IPS-18c (cell line): ENCODE results near the gene TRIM58.

ENCODE experiments used
- H3K4me3 ChIP-seq: 2 replicates; pipeline ENCODE4 v1.7.0; 2013; ENCODE audit warnings: low read depth, mild to moderate bottlenecking, low read length, moderate library complexity; ENCODE audit not compliant: insufficient read depth
- H3K9me3 ChIP-seq: one replicate; pipeline ENCODE4 v1.6.1; 2013; ENCODE audit warnings: mild to moderate bottlenecking, low read length, moderate library complexity; ENCODE audit not compliant: control insufficient read depth, insufficient read depth

The TRIM58 gene, protein sequence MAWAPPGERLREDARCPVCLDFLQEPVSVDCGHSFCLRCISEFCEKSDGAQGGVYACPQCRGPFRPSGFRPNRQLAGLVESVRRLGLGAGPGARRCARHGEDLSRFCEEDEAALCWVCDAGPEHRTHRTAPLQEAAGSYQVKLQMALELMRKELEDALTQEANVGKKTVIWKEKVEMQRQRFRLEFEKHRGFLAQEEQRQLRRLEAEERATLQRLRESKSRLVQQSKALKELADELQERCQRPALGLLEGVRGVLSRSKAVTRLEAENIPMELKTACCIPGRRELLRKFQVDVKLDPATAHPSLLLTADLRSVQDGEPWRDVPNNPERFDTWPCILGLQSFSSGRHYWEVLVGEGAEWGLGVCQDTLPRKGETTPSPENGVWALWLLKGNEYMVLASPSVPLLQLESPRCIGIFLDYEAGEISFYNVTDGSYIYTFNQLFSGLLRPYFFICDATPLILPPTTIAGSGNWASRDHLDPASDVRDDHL

DNA sequence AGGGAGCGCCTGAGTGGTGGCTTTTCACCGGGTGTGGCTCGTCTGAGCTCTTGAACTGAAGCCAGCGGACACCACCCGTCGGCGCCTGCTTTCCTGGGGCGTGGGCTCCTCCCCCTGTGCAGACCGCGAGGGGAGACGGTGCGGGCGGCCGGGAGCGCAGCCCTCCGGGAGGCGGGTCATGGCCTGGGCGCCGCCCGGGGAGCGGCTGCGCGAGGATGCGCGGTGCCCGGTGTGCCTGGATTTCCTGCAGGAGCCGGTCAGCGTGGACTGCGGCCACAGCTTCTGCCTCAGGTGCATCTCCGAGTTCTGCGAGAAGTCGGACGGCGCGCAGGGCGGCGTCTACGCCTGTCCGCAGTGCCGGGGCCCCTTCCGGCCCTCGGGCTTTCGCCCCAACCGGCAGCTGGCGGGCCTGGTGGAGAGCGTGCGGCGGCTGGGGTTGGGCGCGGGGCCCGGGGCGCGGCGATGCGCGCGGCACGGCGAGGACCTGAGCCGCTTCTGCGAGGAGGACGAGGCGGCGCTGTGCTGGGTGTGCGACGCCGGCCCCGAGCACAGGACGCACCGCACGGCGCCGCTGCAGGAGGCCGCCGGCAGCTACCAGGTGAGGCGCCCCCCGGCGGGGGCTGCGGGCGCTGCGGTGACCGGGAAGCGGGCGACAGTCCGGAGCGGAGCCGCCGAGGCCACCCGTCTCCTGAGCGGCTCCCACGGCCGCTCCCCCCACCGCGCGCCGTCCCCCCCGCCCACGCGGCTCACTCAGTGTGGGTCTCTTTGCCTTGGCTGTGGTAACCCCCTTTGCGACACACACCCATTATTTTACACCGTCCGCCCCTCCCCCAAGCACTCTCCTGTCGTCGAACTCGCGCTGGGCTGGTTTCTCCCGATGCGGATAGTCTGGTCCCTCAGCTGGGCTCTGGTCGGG lies at the start of gene TRIM58:
TSS of gene TRIM58 (plus strand) at position 119 of the 916 bp plus-strand sequence. CDS start at position 179, 60 bp downstream.
- Histone ChIP-seq H3K4me3 (peak within 1 kb of the TSS; percentile 72), H3K9me3 (peaks cover 6% of the 10 kb centered on the region)

DNA sequence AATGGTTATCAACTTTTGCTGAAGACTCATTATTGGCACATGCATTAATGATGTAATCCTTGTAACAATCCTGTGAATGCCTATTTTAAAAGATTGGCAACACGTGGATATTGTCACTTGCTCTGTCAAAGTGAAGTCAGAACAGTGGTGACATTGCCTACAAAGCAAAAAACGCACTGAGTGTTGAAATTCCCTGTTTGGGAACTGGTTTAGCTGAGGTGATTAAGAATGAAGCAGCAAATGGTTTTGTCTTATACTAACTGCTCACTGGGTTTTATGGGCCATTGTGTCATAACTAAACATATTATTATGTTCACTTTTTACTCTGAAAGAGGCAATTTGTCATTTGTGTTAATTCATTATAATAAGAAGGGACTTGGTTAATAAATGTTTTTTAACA lies 44.4 kb upstream of the TRIM58 start:
- Histone ChIP-seq H3K9me3 (no peaks in the 10 kb centered on the region), H3K4me3 (no peak overlapping the region)

DNA sequence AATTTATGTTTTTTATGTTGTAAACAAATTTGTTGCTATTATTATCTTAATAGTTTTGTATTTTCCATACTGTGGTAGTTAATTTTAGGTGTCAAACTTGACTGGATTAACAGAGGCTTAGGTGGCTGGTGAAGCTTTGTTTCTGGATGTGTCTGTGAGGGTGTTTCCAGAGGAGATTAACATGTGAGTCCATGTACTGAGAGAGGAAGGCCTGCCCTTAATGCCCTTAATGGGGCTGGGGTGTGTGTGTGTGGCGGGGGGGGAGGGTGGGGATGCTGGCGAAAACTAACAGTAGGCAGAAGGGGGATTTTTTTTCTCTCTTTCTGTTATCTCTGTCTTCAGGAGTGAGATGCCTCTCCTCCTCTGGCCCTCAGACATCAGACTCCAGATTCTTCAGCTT lies 34.9 kb upstream of the TRIM58 start:
- H3K4me3 ChIP-seq: no peak overlapping the region
- no peaks in the 10 kb centered on the region for H3K9me3 ChIP-seq

DNA sequence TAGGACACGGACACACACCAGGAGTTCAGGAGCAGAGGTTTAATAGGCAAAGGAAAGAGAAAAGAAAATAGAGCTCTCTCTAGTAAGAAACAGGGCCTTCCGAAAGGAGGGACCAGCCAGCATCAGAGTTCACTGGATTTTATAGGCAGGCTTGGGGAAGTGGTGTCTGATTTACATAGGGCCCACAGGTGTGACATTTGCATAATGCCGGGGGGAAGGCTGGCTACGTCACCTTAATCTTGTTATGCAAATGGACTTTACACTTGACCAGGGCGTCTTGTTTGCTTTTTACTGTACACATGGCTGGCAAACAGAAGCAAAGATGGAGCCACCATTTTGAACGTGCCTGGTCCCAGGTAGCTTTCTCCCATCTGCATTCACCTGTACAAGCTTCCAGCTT lies 33.0 kb upstream of the TRIM58 start, which contains the start of gene OR14A16:
TSS of gene OR14A16 (minus strand) at position 97 of the 400 bp plus-strand sequence. CDS start 8,390 bp downstream, outside the sequence.
- Histone ChIP-seq H3K9me3 (no peaks in the 10 kb centered on the region), H3K4me3 (no peak within 1 kb of the TSS)

DNA sequence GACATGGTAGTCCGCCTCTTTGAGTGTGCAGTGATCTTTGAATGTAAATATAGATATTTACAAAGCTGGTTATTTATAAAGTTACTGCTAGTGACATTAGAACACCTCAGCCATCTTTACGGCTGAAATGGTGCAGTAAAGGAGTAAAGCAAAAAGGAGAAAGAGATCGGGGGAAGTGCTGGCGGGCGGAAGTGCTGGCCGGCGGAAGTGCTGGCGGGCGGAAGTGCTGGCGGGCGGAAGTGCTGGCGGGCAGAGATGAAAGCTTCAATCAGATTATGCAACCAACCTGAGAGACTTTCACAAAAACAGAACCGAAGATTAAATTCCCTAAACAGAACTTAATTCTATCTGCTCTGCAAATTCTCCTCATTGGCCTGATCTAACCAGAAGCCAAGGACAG lies 31.6 kb upstream of the TRIM58 start:
- no peaks in the 10 kb centered on the region for H3K9me3 ChIP-seq

DNA sequence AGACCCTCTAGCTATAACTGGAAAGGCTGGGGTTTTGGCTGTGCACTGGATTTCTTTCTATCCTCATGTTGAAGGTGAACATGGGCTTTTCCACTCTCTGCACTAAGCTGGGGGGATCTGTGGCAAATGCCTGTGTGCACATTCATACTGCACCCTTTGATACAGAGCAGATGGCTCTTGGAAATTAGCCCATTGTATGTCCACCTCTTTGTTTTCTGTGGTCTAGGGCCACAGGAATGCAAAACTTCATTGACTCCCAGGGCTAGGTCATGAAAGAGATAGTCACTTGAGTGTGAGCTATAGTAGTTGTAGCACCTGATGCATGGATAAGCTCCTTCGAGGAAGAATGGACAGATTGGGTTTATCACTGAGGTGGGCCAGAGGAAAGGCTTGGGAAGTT lies 27.3 kb upstream of the TRIM58 start:
- Histone ChIP-seq H3K9me3 (peaks cover 2% of the 10 kb centered on the region), H3K4me3 (no peak overlapping the region)

More for the DNA sequence above, 31.6 kb upstream of the TRIM58 start:
- no peak overlapping the region for H3K4me3 ChIP-seq

DNA sequence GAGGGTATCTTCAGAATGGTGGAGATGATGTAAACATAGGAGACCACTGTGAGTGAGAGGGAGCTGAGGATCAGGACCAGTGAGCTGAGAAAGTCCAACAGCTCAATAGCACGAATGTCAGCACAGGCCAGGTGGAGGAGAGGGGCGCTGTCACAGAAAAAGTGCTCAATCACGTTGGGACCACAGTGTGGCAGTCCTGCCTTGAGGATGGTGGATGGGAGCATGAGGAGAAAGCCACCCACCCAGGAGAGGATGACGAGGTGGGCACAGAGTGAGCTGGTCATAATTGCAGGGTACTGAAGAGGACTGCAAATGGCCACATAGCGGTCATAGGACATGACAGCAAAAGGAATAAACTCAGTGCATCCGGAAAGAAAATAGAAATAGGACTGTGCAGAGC lies 23.4 kb upstream of the TRIM58 start:
- Histone ChIP-seq H3K4me3 (no peak overlapping the region), H3K9me3 (peaks cover 2% of the 10 kb centered on the region)

DNA sequence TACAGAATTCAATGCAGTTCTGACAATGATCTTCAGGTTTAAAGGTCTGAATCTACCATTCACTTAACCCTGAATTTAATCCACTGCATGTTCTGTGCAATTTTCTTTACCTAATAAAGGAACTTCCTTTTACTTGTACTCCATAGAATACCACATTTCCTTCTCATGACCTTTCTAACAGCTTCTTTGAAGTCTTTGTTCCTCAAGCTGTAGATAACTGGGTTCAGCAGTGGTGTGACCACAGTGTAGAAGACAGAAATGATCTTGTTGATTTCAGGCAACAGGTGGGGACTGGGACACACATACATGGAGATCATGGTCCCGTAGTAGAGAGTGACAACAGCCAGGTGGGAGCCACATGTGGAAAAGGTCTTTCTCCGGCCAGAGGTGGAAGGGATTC lies 16.2 kb upstream of the TRIM58 start:
- H3K9me3 ChIP-seq: no peaks in the 10 kb centered on the region
- H3K4me3 ChIP-seq: no peak overlapping the region

DNA sequence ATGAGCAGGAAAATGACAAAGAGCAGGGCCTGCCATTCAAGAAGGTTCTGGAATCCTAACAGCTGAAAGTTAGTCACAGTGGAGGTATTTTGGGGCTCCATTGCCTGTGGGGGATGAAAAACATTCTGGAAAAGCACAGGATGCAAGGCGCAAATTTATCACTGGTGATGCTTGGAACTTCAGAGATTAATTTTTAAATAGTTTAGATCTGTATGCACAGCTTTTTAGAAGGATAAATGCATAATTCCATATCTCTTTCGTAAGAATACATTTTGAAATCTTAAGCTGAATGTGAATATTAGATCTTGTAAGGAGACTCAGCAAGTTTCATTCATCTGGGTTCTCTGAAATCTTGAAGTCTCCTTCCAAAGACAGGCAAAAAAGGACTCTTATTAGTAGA lies 15.2 kb upstream of the TRIM58 start, which contains the start of gene OR11L1:
TSS of gene OR11L1 (minus strand) at position 101 of the 400 bp plus-strand sequence. CDS start at position 101, 0 bp downstream.
- Histone ChIP-seq H3K9me3 (no peaks in the 10 kb centered on the region), H3K4me3 (no peak within 1 kb of the TSS)

DNA sequence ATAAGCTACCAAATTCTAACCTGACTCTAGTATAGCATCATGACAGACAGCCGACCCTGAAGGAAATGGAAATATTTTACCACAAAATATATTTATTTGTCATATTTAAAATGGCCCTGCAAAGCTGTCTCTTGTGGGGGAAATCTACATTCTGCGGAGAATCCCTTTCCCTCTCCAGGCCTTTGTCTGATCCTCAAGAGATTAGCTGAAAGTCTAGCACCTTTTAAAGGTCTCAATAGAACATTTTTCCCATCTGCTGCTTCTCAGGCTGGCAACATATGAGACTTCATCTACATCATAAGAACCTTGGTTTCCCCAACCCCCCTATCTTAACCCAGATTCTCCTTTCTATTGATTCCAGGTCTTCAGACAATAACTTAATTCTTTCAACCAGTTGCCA lies 13.6 kb upstream of the TRIM58 start:
- Histone ChIP-seq H3K4me3 (no peak overlapping the region), H3K9me3 (no peaks in the 10 kb centered on the region)

DNA sequence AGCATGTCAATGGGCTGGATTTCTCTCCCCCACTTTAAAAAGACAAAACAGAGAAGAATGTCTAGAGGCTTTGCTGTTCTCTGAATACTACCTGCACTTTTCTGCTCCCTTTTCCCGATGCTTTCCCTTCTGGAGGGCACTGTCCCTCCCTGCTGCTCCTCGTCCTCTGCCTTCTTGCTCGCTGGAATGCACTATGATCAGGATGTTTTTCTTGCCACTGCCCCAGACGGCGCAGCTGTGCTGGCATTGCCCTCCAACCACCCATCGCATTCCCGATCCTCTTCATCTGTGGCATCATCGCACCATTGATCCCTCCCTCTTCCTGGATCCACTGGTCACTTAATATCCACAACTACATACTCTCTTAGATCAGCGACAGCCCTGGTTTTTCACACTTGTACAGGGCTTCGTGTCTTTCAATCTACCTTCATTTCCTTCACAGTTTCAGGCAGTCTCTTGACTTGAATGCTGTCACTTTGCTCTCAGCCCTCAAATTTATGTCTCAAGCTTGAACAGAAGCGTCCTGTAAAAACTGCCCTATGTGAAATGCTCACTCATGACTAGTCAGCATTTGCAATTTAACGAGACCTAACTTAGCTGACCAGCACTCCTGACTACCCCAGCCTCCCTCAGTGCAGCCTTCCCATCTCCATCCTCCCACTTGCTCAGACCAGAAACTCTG lies 11.8 kb upstream of the TRIM58 start:
- H3K9me3 ChIP-seq: no peaks in the 10 kb centered on the region
- no peak overlapping the region for H3K4me3 ChIP-seq

DNA sequence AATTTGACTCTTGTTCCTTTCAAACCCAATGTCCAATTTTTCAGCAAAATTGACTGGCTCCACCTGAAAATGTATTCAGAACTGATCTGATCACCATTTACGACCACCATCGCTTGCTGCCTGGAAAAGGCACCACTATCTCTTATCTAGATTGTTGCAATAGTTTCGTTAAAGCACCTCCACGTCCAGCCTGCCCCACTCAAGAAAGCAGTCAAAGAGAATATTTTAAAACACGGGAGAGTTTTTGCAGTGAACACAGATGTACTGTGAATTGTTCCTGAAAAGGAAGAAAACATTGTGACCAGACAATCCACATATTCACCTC lies 11.3 kb upstream of the TRIM58 start:
- Histone ChIP-seq H3K4me3 (no peak overlapping the region), H3K9me3 (no peaks in the 10 kb centered on the region)

DNA sequence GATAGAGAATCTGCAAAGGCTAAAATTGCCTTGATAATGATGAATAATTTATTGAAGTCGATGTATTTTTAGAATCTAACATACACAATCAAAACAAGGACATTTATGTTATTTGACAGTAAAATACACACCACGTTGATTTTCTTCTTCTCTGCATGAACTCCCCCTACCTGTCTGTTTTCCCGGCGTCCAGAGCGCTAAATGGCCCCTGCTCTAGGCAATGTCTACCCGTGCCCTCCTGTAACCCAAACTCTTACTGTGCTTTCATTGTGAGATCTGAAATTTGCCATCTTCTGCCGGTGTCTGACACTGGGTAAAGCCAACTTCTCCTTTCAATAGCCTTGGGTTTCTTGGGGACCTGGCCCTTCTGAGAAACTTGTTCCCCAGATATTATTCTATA lies 8.6 kb upstream of the TRIM58 start:
- no peak overlapping the region for H3K4me3 ChIP-seq
- H3K9me3 ChIP-seq: no peaks in the 10 kb centered on the region

DNA sequence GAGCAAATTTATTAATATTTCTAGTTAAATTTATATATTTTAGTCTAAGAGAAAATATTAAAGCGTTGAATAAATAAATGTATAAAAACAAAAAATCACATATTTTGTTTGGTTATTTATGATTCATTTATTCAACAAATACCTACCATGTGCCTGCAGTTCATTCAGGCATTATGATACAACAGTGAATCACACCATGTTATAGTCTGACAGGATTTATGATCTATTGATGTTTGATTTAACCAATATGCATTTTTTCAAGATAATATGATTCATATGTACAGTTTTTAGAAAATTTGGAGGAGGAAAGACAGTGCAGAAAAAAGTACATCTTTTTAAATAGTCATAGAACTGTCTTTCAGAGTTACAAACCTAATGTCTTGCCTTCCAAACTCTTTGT lies 7.4 kb upstream of the TRIM58 start:
- Histone ChIP-seq H3K4me3 (no peak overlapping the region), H3K9me3 (no peaks in the 10 kb centered on the region)

DNA sequence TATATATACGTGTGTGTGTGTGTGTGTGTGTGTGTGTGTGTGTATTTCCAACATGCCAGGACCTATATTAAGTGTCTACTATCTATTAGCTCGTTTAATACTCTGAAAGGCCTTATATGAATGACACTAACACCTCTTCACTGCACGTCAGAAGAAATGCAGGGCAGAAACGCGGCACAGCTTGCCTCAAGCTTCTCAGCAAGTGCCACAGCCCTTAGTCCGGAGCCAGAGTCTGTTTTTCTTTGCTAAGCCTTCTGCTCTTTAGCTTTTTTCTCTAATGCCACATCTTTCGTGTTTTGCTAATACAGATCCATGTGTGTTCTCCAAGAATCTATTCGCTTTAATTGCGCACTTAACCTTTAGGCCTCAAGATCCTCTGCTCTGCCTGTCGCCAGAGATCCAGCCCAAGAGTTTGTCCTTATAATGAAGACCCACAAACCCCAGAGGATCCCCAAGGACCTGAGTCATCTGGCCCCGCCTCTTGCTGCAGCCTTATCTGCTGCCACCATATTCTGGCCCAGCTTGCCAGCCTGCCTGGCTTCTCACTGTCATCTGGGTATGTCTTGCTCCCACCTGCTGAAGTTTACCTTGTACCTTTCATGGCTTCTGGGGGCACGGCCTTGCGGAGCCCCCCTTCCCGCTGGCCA lies 2.0 kb upstream of the TRIM58 start:
- Histone ChIP-seq H3K9me3 (peaks cover 6% of the 10 kb centered on the region), H3K4me3 (no peak overlapping the region)

DNA sequence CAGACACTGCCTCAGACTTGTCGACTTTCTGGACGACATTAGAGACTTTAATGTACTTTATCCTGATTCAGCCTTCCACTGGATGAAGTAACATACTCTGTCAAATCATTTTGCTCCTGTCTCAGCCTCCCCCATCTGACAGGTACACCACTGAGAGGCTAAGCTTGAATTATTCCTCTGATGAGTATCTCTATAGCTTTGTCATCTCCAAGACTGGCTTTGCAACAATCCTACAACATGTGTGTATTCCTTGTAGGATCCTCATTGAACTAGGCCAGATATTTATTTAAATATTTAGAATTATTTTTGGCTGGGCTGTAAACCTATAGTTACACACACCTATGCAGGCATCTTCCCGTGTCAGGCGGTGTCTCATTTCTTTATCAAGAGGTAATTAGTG lies 1.1 kb upstream of the TRIM58 start:
- peaks cover 6% of the 10 kb centered on the region for H3K9me3 ChIP-seq
- H3K4me3 ChIP-seq: no peak overlapping the region
